ENCODE measurements around the gene RAPGEF4. TPM values are rescaled to one million over a fixed set of nuclear protein-coding genes. Genes with fewer than 3 reads are reported as not detected.

The RAPGEF4 gene
- total and polyA plus RNA-seq, 2 of the 4 experiments (the other 2 are of a cell fraction), result 1.7 to 3.2 TPM

DNA sequence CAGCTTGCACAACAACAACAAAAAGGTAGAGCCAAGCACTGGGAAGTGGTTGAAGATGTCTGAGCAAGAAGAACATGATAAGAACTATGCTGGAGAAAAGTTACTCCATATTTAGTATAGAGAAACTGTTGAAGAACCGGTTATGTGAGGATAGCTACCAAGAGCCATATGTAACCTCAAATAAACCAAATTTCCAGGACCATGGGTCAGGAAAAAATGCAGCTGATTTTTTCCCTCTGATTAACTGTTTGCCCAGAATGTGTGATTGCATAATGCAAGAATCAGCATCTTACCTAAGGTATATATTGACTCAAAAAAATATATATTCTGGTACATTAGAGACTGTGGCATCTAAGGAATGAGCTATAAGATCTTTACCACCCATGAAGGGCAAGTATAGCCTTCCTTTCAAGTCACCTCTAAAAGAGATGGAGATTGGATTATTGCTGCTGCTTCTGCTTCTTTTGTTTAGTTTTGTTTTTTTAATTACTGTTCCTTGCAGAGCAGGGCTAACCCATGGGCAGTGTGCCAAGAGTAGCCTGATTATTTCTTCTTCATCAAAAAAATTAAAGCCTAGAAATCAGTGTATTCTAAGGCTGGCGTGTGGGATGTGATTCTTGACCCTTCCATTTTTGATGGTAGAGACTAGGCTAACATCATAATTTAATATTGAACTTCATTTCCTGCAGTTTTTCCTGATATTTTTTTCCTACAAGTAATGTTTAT lies 263.1 kb downstream of the RAPGEF4 start:
- Histone ChIP-seq H3K4me2 (ENCODE audit: low read depth, low read length) (no peak overlapping the region), H3K4me3 (ENCODE audit: insufficient read depth, low read depth, low read length) (no peak overlapping the region), H2BK120ac (ENCODE audit: low read depth, low read length) (no peak overlapping the region), H3K56ac (ENCODE audit: extremely low read depth, insufficient read depth, low read length) (no peak overlapping the region), H2BK5ac (ENCODE audit: low read depth, low read length, poor library complexity, severe bottlenecking) (no peak overlapping the region), H3K9ac (ENCODE audit: low read depth, low read length) (no peak overlapping the region), H3K9me3 (ENCODE audit: control insufficient read depth, insufficient read depth, low read length) (no peaks in the 10 kb centered on the region), H3K18ac (ENCODE audit: low read depth, low read length) (peak overlapping the region; percentile 67), H2AFZ (replicated peaks; ENCODE audit: low read length, poor library complexity) (no peak overlapping the region), H2AK9ac (replicated peaks; ENCODE audit: low read depth, low read length, poor library complexity) (no peak overlapping the region), H4K8ac (ENCODE audit: low read depth in 2 of 2, low read length in 2 of 2) (no peak overlapping the region), H3K4ac (ENCODE audit: low read depth, low read length) (no peak overlapping the region), H4K5ac (ENCODE audit: low read depth, low read length) (no peak overlapping the region), H3K9me1 (ENCODE audit: insufficient read depth, low read length) (peaks cover 14% of the 10 kb centered on the region; the same call in 1 of the 2 replicates), H3K27ac (ENCODE audit: insufficient read depth, low read length) (no peak overlapping the region), H3K23ac (ENCODE audit: low read depth, low read length) (no peak overlapping the region), H4K91ac (ENCODE audit: insufficient read depth, low read depth, low read length) (no peak overlapping the region), H3K4me1 (ENCODE audit: control insufficient read depth, insufficient read depth, low read length) (peaks cover 23% of the 10 kb centered on the region), H3K36me3 (ENCODE audit: control insufficient read depth, insufficient read depth, low read length) (no peaks in the 10 kb centered on the region), H2AK5ac (ENCODE audit: low read depth, low read length) (no peak overlapping the region), H3K27me3 (ENCODE audit: control insufficient read depth, insufficient read depth, low read length) (no peaks in the 10 kb centered on the region), H3K14ac (replicated peaks; ENCODE audit: low read depth, low read length) (no peak overlapping the region), H2BK20ac (ENCODE audit: low read depth, low read length) (no peak overlapping the region), H2BK15ac (ENCODE audit: low read depth, low read length) (no peak overlapping the region), H3K79me1 (ENCODE audit: low read depth in 1 of 2, low read length in 2 of 2) (no peaks in the 10 kb centered on the region), H4K20me1 (ENCODE audit: insufficient read depth, low read length) (no peaks in the 10 kb centered on the region)
- WGBS, 2 experiments (ENCODE audit: extremely low coverage in 2 of 2, insufficient read length in 1 of 2), result no CpG with 5 or more reads among the region's 2 CpGs
- DNase-seq (no peak), ATAC-seq (ENCODE audit: low read depth) (no peak)
- dilution Hi-C loops (cut with HindIII; ENCODE audit: low sequenced_read_pairs, unreplicated experiment), result no loop called here
- TF ChIP-seq CEBPB (IDR thresholded peaks at IDR 0.05; ENCODE audit: low read depth, low read length), result peak; percentile 34; the same call in 1 of the 2 replicates
- no peak for TF ChIP-seq NFE2L2 (IDR thresholded peaks at IDR 0.05; ENCODE audit: low read depth, low read length)
- no peak for TF ChIP-seq RAD21 (IDR thresholded peaks at IDR 0.05; ENCODE audit: low read length)
- in situ Hi-C loops (cut with MboI; ENCODE audit: low sequenced_read_pairs), result no loop called here
- intact Hi-C loops (cut with micrococcal nuclease), result no loop called here
- POLR2A ChIA-PET (ENCODE audit: unreplicated experiment), result no interaction called here
- CTCF ChIA-PET, result no interaction called here
- no TSS peak for BruUV-seq (replicated peaks)

All from IMR-90 (cell line).